HEK293 (cell line): ENCODE results near the gene UTP15.

ENCODE experiments used
- CTCF ChIA-PET: fragments of 350-600 bp; formaldehyde crosslinking; extraction: SDS; loops from one replicate; lab custom pipeline; 2021; ENCODE audit warnings: antibody characterized with exemption; lab: Yijun Ruan, JAX
- POLR2A ChIA-PET: fragments of 300-600 bp; formaldehyde crosslinking; extraction: SDS; loops from one replicate; lab custom pipeline; 2020; ENCODE audit warnings: antibody characterized with exemption, inconsistent platforms; lab: Yijun Ruan, JAX
- H3K27ac ChIP-seq: fragments of 200-500 bp; sonication (Bioruptor generic); 2 replicates; pipeline ENCODE4 v1.5.1; 2014; ENCODE audit warnings: low read depth, low read length, control low read depth, inconsistent platforms; ENCODE audit errors: extremely low read depth
- H3K36me3 ChIP-seq, 2 experiments: fragments of 200-500 bp in 1 of 2; sonication (Bioruptor generic) in 1 of 2; 1 replicate in 1 of 2; 2 replicates in 1 of 2; pipeline ENCODE4 v1.5.1; 2014 to 2017; ENCODE audit warnings: inconsistent platforms in 2 of 2, low read length in 2 of 2; ENCODE audit not compliant: control insufficient read depth in 2 of 2, insufficient read depth in 1 of 2
- H3K4me1 ChIP-seq: fragments of 200-500 bp; sonication (Bioruptor generic); 2 replicates; pipeline ENCODE4 v1.5.1; 2014; ENCODE audit warnings: mild to moderate bottlenecking, low read length, inconsistent platforms; ENCODE audit not compliant: control insufficient read depth, insufficient read depth
- H3K4me3 ChIP-seq: 2 replicates; pipeline ENCODE4 v1.5.1; 2011; ENCODE audit warnings: low read depth, mild to moderate bottlenecking, control low read depth, low read length, moderate library complexity
- H3K9me3 ChIP-seq: fragments of 200-500 bp; sonication (Bioruptor generic); 2 replicates; pipeline ENCODE4 v1.5.1; 2014; ENCODE audit warnings: low read depth, low read length, inconsistent platforms; ENCODE audit not compliant: control insufficient read depth, insufficient read depth
- BCL11A ChIP-seq: fragments of 450-650 bp; formaldehyde crosslinking; IDR thresholded peaks from 2 replicates; pipeline ENCODE4 v1.5.1; 2016; ENCODE audit warnings: low read depth, missing biosample characterization, missing genetic modification characterization
- GLI4 ChIP-seq: fragments of 450-650 bp; formaldehyde crosslinking; IDR thresholded peaks from 2 replicates; pipeline ENCODE4 v1.5.1; 2016; ENCODE audit warnings: missing biosample characterization, missing genetic modification characterization
- GLIS1 ChIP-seq: fragments of 450-650 bp; formaldehyde crosslinking; IDR thresholded peaks from 2 replicates; pipeline ENCODE4 v1.5.1; 2016; ENCODE audit warnings: missing biosample characterization, missing genetic modification characterization
- GLIS2 ChIP-seq: fragments of 450-650 bp; formaldehyde crosslinking; IDR thresholded peaks from 2 replicates; pipeline ENCODE4 v1.5.1; 2016; ENCODE audit warnings: missing biosample characterization, missing genetic modification characterization
- KLF10 ChIP-seq: fragments of 450-650 bp; IDR thresholded peaks from 2 replicates; pipeline ENCODE4 v1.5.1; 2018; ENCODE audit warnings: missing biosample characterization, mild to moderate bottlenecking, missing genetic modification characterization
- KLF8 ChIP-seq: fragments of 450-650 bp; formaldehyde crosslinking; IDR thresholded peaks from 2 replicates; pipeline ENCODE4 v1.5.1; 2016; ENCODE audit warnings: missing biosample characterization, missing genetic modification characterization
- KLF9 ChIP-seq: fragments of 450-650 bp; formaldehyde crosslinking; IDR thresholded peaks from 2 replicates; pipeline ENCODE4 v1.5.1; 2016; ENCODE audit warnings: missing biosample characterization, missing genetic modification characterization, low read depth
- OSR2 ChIP-seq: fragments of 450-650 bp; formaldehyde crosslinking; IDR thresholded peaks from 2 replicates; pipeline ENCODE4 v1.5.1; 2016; ENCODE audit warnings: missing biosample characterization, missing genetic modification characterization
- SCRT2 ChIP-seq: fragments of 450-650 bp; formaldehyde crosslinking; IDR thresholded peaks from 2 replicates; pipeline ENCODE4 v1.5.1; 2016; ENCODE audit warnings: missing biosample characterization, missing genetic modification characterization
- TCF7L2 ChIP-seq: IDR thresholded peaks from 2 replicates; pipeline ENCODE4 v1.6.1; 2011; ENCODE audit warnings: low read depth, mild to moderate bottlenecking, inconsistent platforms, low read length, moderate library complexity, borderline replicate concordance
- ZBTB44 ChIP-seq: fragments of 450-650 bp; IDR thresholded peaks from 2 replicates; pipeline ENCODE4 v1.5.1; 2018; ENCODE audit warnings: missing biosample characterization, mild to moderate bottlenecking, missing genetic modification characterization
- ZFP37 ChIP-seq: fragments of 450-650 bp; formaldehyde crosslinking; IDR thresholded peaks from 2 replicates; pipeline ENCODE4 v1.5.1; 2016; ENCODE audit warnings: missing biosample characterization, missing genetic modification characterization
- ZNF140 ChIP-seq: fragments of 450-650 bp; formaldehyde crosslinking; IDR thresholded peaks from 2 replicates; pipeline ENCODE4 v1.5.1; 2016; ENCODE audit warnings: missing biosample characterization, missing genetic modification characterization
- ZNF184 ChIP-seq: fragments of 450-650 bp; IDR thresholded peaks from 2 replicates; pipeline ENCODE4 v1.5.1; 2018; ENCODE audit warnings: missing biosample characterization, mild to moderate bottlenecking, missing genetic modification characterization
- ZNF248 ChIP-seq: fragments of 450-650 bp; formaldehyde crosslinking; IDR thresholded peaks from 2 replicates; pipeline ENCODE4 v1.5.1; 2017; ENCODE audit warnings: missing biosample characterization, missing genetic modification characterization
- ZNF302 ChIP-seq: fragments of 450-650 bp; formaldehyde crosslinking; IDR thresholded peaks from 2 replicates; pipeline ENCODE4 v1.5.1; 2016; ENCODE audit warnings: missing biosample characterization, missing genetic modification characterization, low read depth
- ZNF394 ChIP-seq: fragments of 450-650 bp; formaldehyde crosslinking; IDR thresholded peaks from 2 replicates; pipeline ENCODE4 v1.5.1; 2016; ENCODE audit warnings: missing biosample characterization, missing genetic modification characterization, mild to moderate bottlenecking, moderate library complexity, borderline replicate concordance
- ZNF398 ChIP-seq: fragments of 450-650 bp; formaldehyde crosslinking; IDR thresholded peaks from 2 replicates; pipeline ENCODE4 v1.5.1; 2017; ENCODE audit warnings: missing biosample characterization, missing genetic modification characterization
- ZNF501 ChIP-seq: fragments of 450-650 bp; formaldehyde crosslinking; IDR thresholded peaks from 2 replicates; pipeline ENCODE4 v1.5.1; 2016; ENCODE audit warnings: missing biosample characterization, missing genetic modification characterization
- ZNF558 ChIP-seq: fragments of 450-650 bp; formaldehyde crosslinking; IDR thresholded peaks from 2 replicates; pipeline ENCODE4 v1.5.1; 2016; ENCODE audit warnings: missing biosample characterization, missing genetic modification characterization
- ZNF560 ChIP-seq: fragments of 450-650 bp; formaldehyde crosslinking; IDR thresholded peaks from 2 replicates; pipeline ENCODE4 v1.5.1; 2017; ENCODE audit warnings: missing biosample characterization, missing genetic modification characterization, borderline replicate concordance
- ZNF610 ChIP-seq: fragments of 450-650 bp; formaldehyde crosslinking; IDR thresholded peaks from 2 replicates; pipeline ENCODE4 v1.5.1; 2016; ENCODE audit warnings: missing biosample characterization, missing genetic modification characterization, borderline replicate concordance
- ZNF639 ChIP-seq: fragments of 450-650 bp; formaldehyde crosslinking; IDR thresholded peaks from 2 replicates; pipeline ENCODE4 v1.5.1; 2016; ENCODE audit warnings: missing biosample characterization, missing genetic modification characterization
- ZNF664 ChIP-seq: fragments of 450-650 bp; formaldehyde crosslinking; IDR thresholded peaks from 2 replicates; pipeline ENCODE4 v1.5.1; 2016; ENCODE audit warnings: missing biosample characterization, missing genetic modification characterization
- TF ChIP-seq, protein P1 (sequence below): fragments of 450-650 bp; formaldehyde crosslinking; IDR thresholded peaks from 2 replicates; pipeline ENCODE4 v1.5.1; 2016; ENCODE audit warnings: missing biosample characterization, missing genetic modification characterization
- TF ChIP-seq, protein P2 (sequence below): fragments of 450-650 bp; formaldehyde crosslinking; IDR thresholded peaks from 2 replicates; pipeline ENCODE4 v1.5.1; 2017; ENCODE audit warnings: missing biosample characterization, missing genetic modification characterization

UTP15 gene

GRCh38 chr5:73591698-73592501, 26.4 kb downstream of the UTP15 start:
- Histone ChIP-seq H3K4me3 (no peak overlapping the region), H3K4me1 (0 out of 2 replicates have a peak, but pooled peaks cover 3% of the 10 kb centered on the region), H3K27ac (no peak overlapping the region), H3K36me3 (no peaks in the 10 kb centered on the region), H3K9me3 (no peaks in the 10 kb centered on the region)
- ChIA-PET POLR2A (interaction anchor here (1.2 kb wide), 1 partner anchor 1049 kb away, joined by 3 read pairs; the partner anchor contains the start of gene ENC1), CTCF (interaction anchor here (0.6 to 9.1 kb wide), 44 partner anchors 8 to 1327 kb away, joined by 3 to 258 read pairs (median 5); no protein-coding TSS in a partner anchor)
- TF ChIP-seq ZNF140, result no peak
- TF ChIP-seq ZNF560, result no peak
- TF ChIP-seq ZNF664, result peak; percentile 26; the same call in 1 of the 2 replicates
- peak; percentile 92 for TF ChIP-seq ZBTB44
- peak; percentile 90 for TF ChIP-seq ZNF639 (tag by site-specific recombination)
- TF ChIP-seq, protein P1, sequence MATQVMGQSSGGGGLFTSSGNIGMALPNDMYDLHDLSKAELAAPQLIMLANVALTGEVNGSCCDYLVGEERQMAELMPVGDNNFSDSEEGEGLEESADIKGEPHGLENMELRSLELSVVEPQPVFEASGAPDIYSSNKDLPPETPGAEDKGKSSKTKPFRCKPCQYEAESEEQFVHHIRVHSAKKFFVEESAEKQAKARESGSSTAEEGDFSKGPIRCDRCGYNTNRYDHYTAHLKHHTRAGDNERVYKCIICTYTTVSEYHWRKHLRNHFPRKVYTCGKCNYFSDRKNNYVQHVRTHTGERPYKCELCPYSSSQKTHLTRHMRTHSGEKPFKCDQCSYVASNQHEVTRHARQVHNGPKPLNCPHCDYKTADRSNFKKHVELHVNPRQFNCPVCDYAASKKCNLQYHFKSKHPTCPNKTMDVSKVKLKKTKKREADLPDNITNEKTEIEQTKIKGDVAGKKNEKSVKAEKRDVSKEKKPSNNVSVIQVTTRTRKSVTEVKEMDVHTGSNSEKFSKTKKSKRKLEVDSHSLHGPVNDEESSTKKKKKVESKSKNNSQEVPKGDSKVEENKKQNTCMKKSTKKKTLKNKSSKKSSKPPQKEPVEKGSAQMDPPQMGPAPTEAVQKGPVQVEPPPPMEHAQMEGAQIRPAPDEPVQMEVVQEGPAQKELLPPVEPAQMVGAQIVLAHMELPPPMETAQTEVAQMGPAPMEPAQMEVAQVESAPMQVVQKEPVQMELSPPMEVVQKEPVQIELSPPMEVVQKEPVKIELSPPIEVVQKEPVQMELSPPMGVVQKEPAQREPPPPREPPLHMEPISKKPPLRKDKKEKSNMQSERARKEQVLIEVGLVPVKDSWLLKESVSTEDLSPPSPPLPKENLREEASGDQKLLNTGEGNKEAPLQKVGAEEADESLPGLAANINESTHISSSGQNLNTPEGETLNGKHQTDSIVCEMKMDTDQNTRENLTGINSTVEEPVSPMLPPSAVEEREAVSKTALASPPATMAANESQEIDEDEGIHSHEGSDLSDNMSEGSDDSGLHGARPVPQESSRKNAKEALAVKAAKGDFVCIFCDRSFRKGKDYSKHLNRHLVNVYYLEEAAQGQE (tag by site-specific recombination), result no peak
- peak; percentile 94 for TF ChIP-seq KLF10 (tag by site-specific recombination)
- TF ChIP-seq ZFP37, result no peak
- TF ChIP-seq GLIS2 (tag by site-specific recombination), result no peak
- no peak for TF ChIP-seq TCF7L2
- TF ChIP-seq GLI4 (tag by site-specific recombination), result no peak
- peak; percentile 87 for TF ChIP-seq BCL11A
- TF ChIP-seq ZNF501 (tag by site-specific recombination), result peak; percentile 31; the same call in 1 of the 2 replicates
- TF ChIP-seq ZNF610 (tag by site-specific recombination), result no peak
- TF ChIP-seq ZNF398 (tag by site-specific recombination), result 0 out of 2 replicates have a peak, but pooled peaks have one; percentile 22
- peak; percentile 47 for TF ChIP-seq KLF9 (tag by site-specific recombination)
- peak; percentile 94 for TF ChIP-seq GLIS1 (tag by site-specific recombination)
- peak; percentile 40; the same call in 1 of the 2 replicates for TF ChIP-seq ZNF394 (tag by site-specific recombination)
- TF ChIP-seq ZNF184, result no peak
- peak; percentile 56 for TF ChIP-seq KLF8 (tag by site-specific recombination)
- TF ChIP-seq ZNF558, result peak; percentile 12
- TF ChIP-seq SCRT2 (tag by site-specific recombination), result peak; percentile 84
- no peak for TF ChIP-seq ZNF302 (tag by site-specific recombination)
- peak; percentile 85 for TF ChIP-seq OSR2 (tag by site-specific recombination)
- TF ChIP-seq ZNF248, result no peak
- TF ChIP-seq, protein P2, sequence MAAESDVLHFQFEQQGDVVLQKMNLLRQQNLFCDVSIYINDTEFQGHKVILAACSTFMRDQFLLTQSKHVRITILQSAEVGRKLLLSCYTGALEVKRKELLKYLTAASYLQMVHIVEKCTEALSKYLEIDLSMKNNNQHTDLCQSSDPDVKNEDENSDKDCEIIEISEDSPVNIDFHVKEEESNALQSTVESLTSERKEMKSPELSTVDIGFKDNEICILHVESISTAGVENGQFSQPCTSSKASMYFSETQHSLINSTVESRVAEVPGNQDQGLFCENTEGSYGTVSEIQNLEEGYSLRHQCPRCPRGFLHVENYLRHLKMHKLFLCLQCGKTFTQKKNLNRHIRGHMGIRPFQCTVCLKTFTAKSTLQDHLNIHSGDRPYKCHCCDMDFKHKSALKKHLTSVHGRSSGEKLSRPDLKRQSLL, result no peak
